Mesenchymal stem cell (in vitro differentiated cells and primary cell): ENCODE measurements around the gene ITGA5.
A peak's percentile ranks its signal among the peaks of the same experiment; 100 is the strongest.

Experiments used
- DNase-seq: peaks from one replicate; pipeline ENCODE4 v3.0.0-alpha.2; 2013
- H2AFZ ChIP-seq: one replicate; pipeline ENCODE4 v1.6.1; 2013; ENCODE audit warnings: low read depth, mild to moderate bottlenecking, control low read depth, inconsistent platforms, low read length, moderate library complexity
- H2AK5ac ChIP-seq: 2 replicates; pipeline ENCODE4 v1.6.1; 2013; ENCODE audit warnings: low read length, moderate library complexity, mild to moderate bottlenecking, inconsistent platforms; ENCODE audit not compliant: severe bottlenecking
- H2BK120ac ChIP-seq: one replicate; pipeline ENCODE4 v1.6.1; 2013; ENCODE audit warnings: low read depth, mild to moderate bottlenecking, inconsistent platforms, low read length, moderate library complexity
- H2BK12ac ChIP-seq, 2 experiments: one replicate each; pipeline ENCODE4 v1.6.1; 2013; ENCODE audit warnings: inconsistent platforms in 2 of 2, low read length in 2 of 2, mild to moderate bottlenecking in 2 of 2, moderate library complexity in 2 of 2, control low read depth in 1 of 2
- H2BK15ac ChIP-seq: one replicate; pipeline ENCODE4 v1.6.1; 2013; ENCODE audit warnings: mild to moderate bottlenecking, low read depth, inconsistent platforms; ENCODE audit not compliant: poor library complexity, severe bottlenecking
- H2BK5ac ChIP-seq: 2 replicates; pipeline ENCODE4 v1.6.1; 2013; ENCODE audit warnings: low read depth, mild to moderate bottlenecking, low read length, control low read depth, inconsistent platforms; ENCODE audit not compliant: poor library complexity, severe bottlenecking
- H3K14ac ChIP-seq, 2 experiments: one replicate each; pipeline ENCODE4 v1.6.1; 2013; ENCODE audit warnings: inconsistent platforms in 2 of 2, low read length in 2 of 2, control low read depth in 1 of 2, mild to moderate bottlenecking in 1 of 2, moderate library complexity in 1 of 2
- H3K18ac ChIP-seq, 2 experiments: one replicate each; pipeline ENCODE4 v1.6.1; 2013; ENCODE audit warnings: inconsistent platforms in 2 of 2, low read length in 2 of 2, control low read depth in 1 of 2, low read depth in 1 of 2, mild to moderate bottlenecking in 1 of 2
- H3K23ac ChIP-seq, 2 experiments: one replicate each; pipeline ENCODE4 v1.6.1; 2013; ENCODE audit warnings: inconsistent platforms in 2 of 2, low read length in 2 of 2, mild to moderate bottlenecking in 2 of 2, moderate library complexity in 2 of 2, control low read depth in 1 of 2
- H3K27ac ChIP-seq: 2 replicates; pipeline ENCODE4 v1.5.1; 2013; ENCODE audit warnings: mild to moderate bottlenecking, moderate library complexity, low read length, control low read depth, inconsistent platforms; ENCODE audit not compliant: poor library complexity, severe bottlenecking
- H3K27me3 ChIP-seq, 2 experiments: 2 replicates each; pipeline versions ENCODE4 v1.6.1 to v1.7.0; 2013; ENCODE audit warnings: low read length in 2 of 2, mild to moderate bottlenecking in 2 of 2, moderate library complexity in 2 of 2, control low read depth in 1 of 2, inconsistent platforms in 1 of 2; ENCODE audit not compliant: control insufficient read depth in 1 of 2, insufficient read depth in 1 of 2
- H3K36me3 ChIP-seq, 2 experiments: 2 replicates each; pipeline versions ENCODE4 v1.6.1 to v1.7.0; 2013; ENCODE audit warnings: low read length in 2 of 2, control low read depth in 1 of 2, inconsistent platforms in 1 of 2, low read depth in 1 of 2, mild to moderate bottlenecking in 1 of 2; ENCODE audit not compliant: insufficient read depth in 2 of 2, control insufficient read depth in 1 of 2
- H3K4ac ChIP-seq, 2 experiments: one replicate each; pipeline ENCODE4 v1.6.1; 2013; ENCODE audit warnings: inconsistent platforms in 2 of 2, low read length in 2 of 2, mild to moderate bottlenecking in 2 of 2, moderate library complexity in 2 of 2, control low read depth in 1 of 2, low read depth in 1 of 2
- H3K4me1 ChIP-seq: 2 replicates; pipeline ENCODE4 v1.6.1; 2013; ENCODE audit warnings: low read depth, low read length, control low read depth; ENCODE audit not compliant: control insufficient read depth, insufficient read depth
- H3K4me2 ChIP-seq: 2 replicates; pipeline ENCODE4 v1.6.1; 2013; ENCODE audit warnings: low read length, mild to moderate bottlenecking, inconsistent platforms; ENCODE audit not compliant: poor library complexity, severe bottlenecking
- H3K4me3 ChIP-seq, 2 experiments: 2 replicates each; pipeline versions ENCODE4 v1.5.1 to v1.7.0; 2013; ENCODE audit warnings: low read length in 2 of 2, mild to moderate bottlenecking in 2 of 2, control low read depth in 1 of 2, low read depth in 1 of 2; ENCODE audit not compliant: insufficient read depth in 1 of 2
- H3K79me1 ChIP-seq: replicated peaks from 2 replicates; pipeline ENCODE4 v1.6.1; 2013; ENCODE audit warnings: mild to moderate bottlenecking, control low read depth, low read length, inconsistent platforms; ENCODE audit not compliant: poor library complexity, severe bottlenecking
- H3K9ac ChIP-seq: 2 replicates; pipeline ENCODE4 v1.7.0; 2013; ENCODE audit warnings: mild to moderate bottlenecking, low read length, moderate library complexity
- H3K9me3 ChIP-seq: 2 replicates; pipeline ENCODE4 v1.7.0; 2013; ENCODE audit warnings: mild to moderate bottlenecking, low read length; ENCODE audit not compliant: control insufficient read depth
- H4K8ac ChIP-seq: one replicate; pipeline ENCODE4 v1.6.1; 2013; ENCODE audit warnings: inconsistent platforms, mild to moderate bottlenecking, low read length, moderate library complexity
- H4K91ac ChIP-seq: one replicate; pipeline ENCODE4 v1.6.1; 2013; ENCODE audit warnings: mild to moderate bottlenecking, low read length, inconsistent platforms
- WGBS: methylation state at CpG from one replicate; pipeline ENCODE4 v1.1.7; 2013; ENCODE audit warnings: mixed read lengths; 5-methylcytosine and 5-hydroxymethylcytosine counted together

The ITGA5 gene

GRCh38 chr12:54431911-54432814, 13.1 kb upstream of the ITGA5 start:
- peak; percentile 85 for DNase-seq
- Histone ChIP-seq H4K8ac (peak overlapping the region; percentile 39), H3K14ac (no peak overlapping the region), H4K91ac (peak overlapping the region; percentile 47), H3K9ac (peak overlapping the region; percentile 18), H2BK12ac (peak overlapping the region in 1 of 2 experiments; percentile 75), H3K9me3 (no peaks in the 10 kb centered on the region), H3K36me3 (no peaks in the 10 kb centered on the region), H2BK120ac (no peak overlapping the region), H3K27me3 (peaks cover 0 to 36% of the 10 kb centered on the region in 2 experiments), H3K4ac (no peak overlapping the region), H3K18ac (peak overlapping the region; percentile 24 to 54), H3K79me1 (no peaks in the 10 kb centered on the region), H3K23ac (no peak overlapping the region), H2BK15ac (no peak overlapping the region), H2BK5ac (no peak overlapping the region), H3K4me1 (peaks cover 8% of the 10 kb centered on the region), H3K4me2 (no peak overlapping the region), H3K27ac (no peak overlapping the region), H3K4me3 (peak overlapping the region in 1 of 2 experiments; percentile 8), H2AFZ (no peak overlapping the region), H2AK5ac (no peak overlapping the region)
- WGBS: 0% methylated on average over 4 of the region's 9 CpGs

- Histone ChIP-seq H3K18ac (no peak overlapping the region), H3K36me3 (no peaks in the 10 kb centered on the region), H4K8ac (peak overlapping the region; percentile 7), H3K4me2 (no peak overlapping the region), H2BK12ac (no peak overlapping the region), H3K4ac (no peak overlapping the region), H3K23ac (no peak overlapping the region), H3K9ac (no peak overlapping the region), H3K9me3 (no peaks in the 10 kb centered on the region), H3K14ac (no peak overlapping the region), H2BK120ac (no peak overlapping the region), H3K4me3 (no peak overlapping the region), H2AFZ (no peak overlapping the region), H3K79me1 (no peaks in the 10 kb centered on the region), H3K4me1 (peaks cover 8% of the 10 kb centered on the region), H3K27me3 (peaks cover 0 to 48% of the 10 kb centered on the region in 2 experiments), H4K91ac (no peak overlapping the region), H3K27ac (no peak overlapping the region), H2BK5ac (no peak overlapping the region), H2BK15ac (no peak overlapping the region), H2AK5ac (no peak overlapping the region)
- peak; percentile 55 for DNase-seq
- WGBS: 89% methylated on average over 5 of the region's 5 CpGs
Observed at GRCh38 chr12:54430471-54431069, 11.5 kb upstream of the ITGA5 start.

GRCh38 chr12:54429014-54429471, 10.0 kb upstream of the ITGA5 start:
- Histone ChIP-seq H3K18ac (peak overlapping the region; percentile 80 to 82), H2BK120ac (peak overlapping the region; percentile 75), H3K23ac (peak overlapping the region in 1 of 2 experiments; percentile 5), H3K14ac (peak overlapping the region in 1 of 2 experiments; percentile 44), H2AK5ac (no peak overlapping the region), H3K4me1 (peaks cover 8% of the 10 kb centered on the region), H3K79me1 (no peaks in the 10 kb centered on the region), H3K27ac (no peak overlapping the region), H3K27me3 (peaks cover 0 to 60% of the 10 kb centered on the region in 2 experiments), H3K4me3 (no peak overlapping the region), H2BK5ac (no peak overlapping the region), H3K4me2 (no peak overlapping the region), H2BK15ac (no peak overlapping the region), H3K4ac (peak overlapping the region; percentile 35), H2BK12ac (peak overlapping the region; percentile 69 to 83), H3K36me3 (no peaks in the 10 kb centered on the region), H3K9me3 (no peaks in the 10 kb centered on the region), H2AFZ (no peak overlapping the region), H4K91ac (no peak overlapping the region), H3K9ac (peak overlapping the region; percentile 72), H4K8ac (peak overlapping the region; percentile 66)
- no peak for DNase-seq
- WGBS: no CpG with 5 or more reads among the region's 3 CpGs
